ENCODE measurements around the gene NFIB.

GRCh38 chr9:14064940-14065339 is 249.0 kb downstream of the NFIB start:
- TF ChIP-seq CTCF (optimal IDR thresholded peaks at IDR 0.05 in 1 of 3, IDR thresholded peaks at IDR 0.05 in 1 of 3, conservative IDR thresholded peaks at IDR 0.05 in 1 of 3; ENCODE audit: extremely low read depth in 1 of 3, insufficient read depth in 2 of 3, low read length in 3 of 3), result no peak
- TF ChIP-seq EZH2 (IDR thresholded peaks at IDR 0.05; ENCODE audit: low read length), result no peak

Measured in keratinocyte (primary cell).